ENCODE results near the gene HADHA. TPM values are rescaled to one million over a fixed set of nuclear protein-coding genes. Genes with fewer than 3 reads are reported as not detected.

HADHA gene
- total RNA-seq, 4 donors from 2014 or later: 93.8 to 151 (median 110) TPM

GRCh38 chr2:26172871-26173775 is 71.3 kb downstream of the HADHA start, which contains the start of gene GAREM2:
GAREM2 (plus strand) TSS chr2:26173088; CDS start chr2:26173221, 133 bp downstream.
- DNase-seq: no peak
- Histone ChIP-seq H3K36me3 (no peaks in the 10 kb centered on the region), H3K4me3 (peak within 1 kb of the TSS in 1 of 2 donors; percentile 31), H3K27me3 (peaks cover 17 to 18% of the 10 kb centered on the region in 2 donors), H3K4me1 (peaks cover 0 to 11% of the 10 kb centered on the region in 2 donors), H3K9me3 (no peaks in the 10 kb centered on the region), H3K27ac (no peak within 1 kb of the TSS)
- TF ChIP-seq POLR2A (IDR thresholded peaks at IDR 0.05): no peak
- TF ChIP-seq CTCF (IDR thresholded peaks at IDR 0.05): no peak
- intact Hi-C loops (cut with DNase I; ENCODE audit: low total_unique reads): no loop called here

GRCh38 chr2:26172189-26172870 is 72.1 kb downstream of the HADHA start:
- H3K4me3 ChIP-seq: peak overlapping the region in 1 of 2 donors; percentile 16
- H3K4me1 ChIP-seq: peaks cover 0 to 11% of the 10 kb centered on the region in 2 donors
- no peak for TF ChIP-seq POLR2A (IDR thresholded peaks at IDR 0.05)
- no peak for TF ChIP-seq CTCF (IDR thresholded peaks at IDR 0.05)
- H3K36me3 ChIP-seq: no peaks in the 10 kb centered on the region
- DNase-seq: no peak
- H3K9me3 ChIP-seq: no peaks in the 10 kb centered on the region
- H3K27ac ChIP-seq: no peak overlapping the region
- intact Hi-C loops (cut with DNase I; ENCODE audit: low total_unique reads): no loop called here
- H3K27me3 ChIP-seq: peaks cover 17 to 18% of the 10 kb centered on the region in 2 donors

GRCh38 chr2:26170795-26171194 is 73.6 kb downstream of the HADHA start:
- Histone ChIP-seq H3K4me1 (peaks cover 0 to 11% of the 10 kb centered on the region in 2 donors), H3K27me3 (peaks cover 17 to 18% of the 10 kb centered on the region in 2 donors), H3K9me3 (no peaks in the 10 kb centered on the region), H3K4me3 (no peak overlapping the region), H3K36me3 (no peaks in the 10 kb centered on the region), H3K27ac (no peak overlapping the region)
- DNase-seq: no peak
- no peak for TF ChIP-seq CTCF (IDR thresholded peaks at IDR 0.05)
- TF ChIP-seq POLR2A (IDR thresholded peaks at IDR 0.05): no peak
- intact Hi-C loops (cut with DNase I; ENCODE audit: low total_unique reads): no loop called here

GRCh38 chr2:26169681-26170414 is 74.6 kb downstream of the HADHA start:
- Histone ChIP-seq H3K4me1 (peaks cover 0 to 11% of the 10 kb centered on the region in 2 donors), H3K36me3 (no peaks in the 10 kb centered on the region), H3K4me3 (no peak overlapping the region), H3K27ac (no peak overlapping the region), H3K27me3 (peaks cover 17 to 18% of the 10 kb centered on the region in 2 donors), H3K9me3 (no peaks in the 10 kb centered on the region)
- intact Hi-C loops (cut with DNase I; ENCODE audit: low total_unique reads): no loop called here
- no peak for TF ChIP-seq POLR2A (IDR thresholded peaks at IDR 0.05)
- no peak for TF ChIP-seq CTCF (IDR thresholded peaks at IDR 0.05)
- DNase-seq: no peak
